MM.1S (cell line): ENCODE data around the gene TCEANC2.

ENCODE experiments used
- DNase-seq: peaks from one replicate; pipeline ENCODE4 v3.0.0-alpha.2; 2015
- H2AFZ ChIP-seq: fragments of 300-600 bp; sonication (generic); 2 replicates; pipeline ENCODE4 v1.6.0; 2016; ENCODE audit warnings: antibody characterized with exemption, low read length
- H3F3A ChIP-seq: fragments of 300-600 bp; sonication (generic); 2 replicates; pipeline ENCODE4 v1.6.1; 2016; ENCODE audit warnings: mild to moderate bottlenecking, antibody characterized with exemption, low read length, moderate library complexity, mixed read lengths; ENCODE audit not compliant: insufficient read depth
- H3K27ac ChIP-seq: fragments of 300-600 bp; sonication (generic); 2 replicates; pipeline ENCODE4 v1.5.1; 2016; ENCODE audit warnings: mild to moderate bottlenecking, low read length
- H3K27me3 ChIP-seq: fragments of 300-600 bp; sonication (generic); replicated peaks from 2 replicates; pipeline ENCODE4 v1.6.0; 2016; ENCODE audit warnings: low read length; ENCODE audit not compliant: insufficient read depth
- H3K36me3 ChIP-seq: fragments of 300-600 bp; sonication (generic); replicated peaks from 2 replicates; pipeline ENCODE4 v1.6.1; 2016; ENCODE audit warnings: mild to moderate bottlenecking, low read length, mixed read lengths; ENCODE audit not compliant: insufficient read depth
- H3K4me1 ChIP-seq: fragments of 300-600 bp; sonication (generic); 2 replicates; pipeline ENCODE4 v1.6.1; 2016; ENCODE audit warnings: low read length, mixed read lengths
- H3K4me2 ChIP-seq: fragments of 300-600 bp; sonication (generic); 2 replicates; pipeline ENCODE4 v1.6.0; 2016; ENCODE audit warnings: low read depth, low read length
- H3K4me3 ChIP-seq: fragments of 300-600 bp; sonication (generic); 2 replicates; pipeline ENCODE4 v1.5.1; 2016; ENCODE audit warnings: low read length, mixed read lengths
- H3K79me2 ChIP-seq: fragments of 300-600 bp; sonication (generic); 2 replicates; pipeline ENCODE4 v1.6.1; 2016; ENCODE audit warnings: mixed run types, low read length, mixed read lengths
- H3K9ac ChIP-seq: fragments of 300-600 bp; sonication (generic); 2 replicates; pipeline ENCODE4 v1.6.1; 2016; ENCODE audit warnings: low read length, mixed read lengths
- H3K9me2 ChIP-seq: fragments of 300-600 bp; sonication (generic); replicated peaks from 2 replicates; pipeline ENCODE4 v1.6.1; 2016; ENCODE audit warnings: mild to moderate bottlenecking, low read length, mixed read lengths; ENCODE audit not compliant: insufficient read depth
- H3K9me3 ChIP-seq: fragments of 300-600 bp; sonication (generic); replicated peaks from 2 replicates; pipeline ENCODE4 v1.6.1; 2016; ENCODE audit warnings: mild to moderate bottlenecking, low read length, mixed read lengths; ENCODE audit not compliant: insufficient read depth
- H4K20me1 ChIP-seq: fragments of 300-600 bp; sonication (generic); 2 replicates; pipeline ENCODE4 v1.6.1; 2016; ENCODE audit warnings: mild to moderate bottlenecking, low read length, moderate library complexity, mixed read lengths; ENCODE audit not compliant: insufficient read depth
- CTCF ChIP-seq: fragments of 300-600 bp; sonication (generic); IDR thresholded peaks from 2 replicates; pipeline ENCODE4 v1.5.1; 2016; ENCODE audit warnings: antibody characterized with exemption, low read length, mixed read lengths
- EZH2 ChIP-seq: fragments of 300-600 bp; sonication (generic); optimal IDR thresholded peaks from 2 replicates; pipeline ENCODE3; 2017; ENCODE audit warnings: low read depth, mild to moderate bottlenecking, antibody characterized with exemption, low read length, mixed read lengths
- EZH2phosphoT487 ChIP-seq: fragments of 300-600 bp; sonication (generic); IDR thresholded peaks from 2 replicates; pipeline ENCODE4 v1.6.1; 2018; ENCODE audit warnings: antibody characterized with exemption, low read length

TCEANC2 gene

GRCh38 chr1:54120018-54120697, 66.8 kb downstream of the TCEANC2 start:
- H3K4me1 ChIP-seq, result peaks cover 11% of the 10 kb centered on the region
- no peaks in the 10 kb centered on the region for H3F3A ChIP-seq
- H3K9me2 ChIP-seq, result no peaks in the 10 kb centered on the region
- no peak for DNase-seq
- no peak overlapping the region for H3K27ac ChIP-seq
- H3K4me2 ChIP-seq, result no peak overlapping the region
- no peaks in the 10 kb centered on the region for H3K27me3 ChIP-seq
- no peak overlapping the region for H3K4me3 ChIP-seq
- no peaks in the 10 kb centered on the region for H3K79me2 ChIP-seq
- no peaks in the 10 kb centered on the region for H3K9me3 ChIP-seq
- no peaks in the 10 kb centered on the region for H3K36me3 ChIP-seq
- H2AFZ ChIP-seq, result no peak overlapping the region
- no peaks in the 10 kb centered on the region for H4K20me1 ChIP-seq
- no peak overlapping the region for H3K9ac ChIP-seq
- TF ChIP-seq EZH2 (no peak), CTCF (no peak), EZH2phosphoT487 (no peak)

GRCh38 chr1:54120698-54121481, 67.5 kb downstream of the TCEANC2 start:
- Histone ChIP-seq H4K20me1 (no peaks in the 10 kb centered on the region), H3K79me2 (no peaks in the 10 kb centered on the region), H3K9me3 (no peaks in the 10 kb centered on the region), H3K36me3 (no peaks in the 10 kb centered on the region), H3K27me3 (no peaks in the 10 kb centered on the region), H3F3A (no peaks in the 10 kb centered on the region), H2AFZ (peak overlapping the region; percentile 65), H3K4me2 (peak overlapping the region; percentile 45), H3K9me2 (no peaks in the 10 kb centered on the region), H3K9ac (no peak overlapping the region), H3K27ac (no peak overlapping the region), H3K4me1 (peaks cover 11% of the 10 kb centered on the region), H3K4me3 (0 out of 2 replicates have a peak overlapping the region, but pooled peaks have one; percentile 27)
- no peak for DNase-seq
- no peak for TF ChIP-seq CTCF
- TF ChIP-seq EZH2phosphoT487, result no peak
- TF ChIP-seq EZH2, result no peak

- Histone ChIP-seq H3K4me1 (peaks cover 11% of the 10 kb centered on the region), H3K79me2 (no peaks in the 10 kb centered on the region), H3K4me2 (peak overlapping the region; percentile 45), H3K27me3 (no peaks in the 10 kb centered on the region), H3K4me3 (0 out of 2 replicates have a peak overlapping the region, but pooled peaks have one; percentile 27), H4K20me1 (no peaks in the 10 kb centered on the region), H3K9ac (no peak overlapping the region), H3K27ac (no peak overlapping the region), H3K9me3 (no peaks in the 10 kb centered on the region), H3K9me2 (no peaks in the 10 kb centered on the region), H3K36me3 (no peaks in the 10 kb centered on the region), H2AFZ (peak overlapping the region; percentile 65), H3F3A (no peaks in the 10 kb centered on the region)
- peak; percentile 46 for DNase-seq
- TF ChIP-seq EZH2 (no peak), EZH2phosphoT487 (no peak), CTCF (peak; percentile 72)
Observed at GRCh38 chr1:54121482-54122134, 68.2 kb downstream of the TCEANC2 start.
